Epithelial cell of esophagus (primary cell): ENCODE measurements around the gene UBN2.

ENCODE experiments used
- DNase-seq: peaks from one replicate; pipeline ENCODE4 v3.0.0; 2010; ENCODE audit warnings: low read depth
- H3K4me3 ChIP-seq: 2 replicates; pipeline ENCODE4 v1.5.1; 2011; ENCODE audit warnings: mild to moderate bottlenecking, low read length, control low read depth
- TF ChIP-seq, protein P1 (sequence below): IDR thresholded peaks from 2 replicates; pipeline ENCODE4 v1.5.1; 2011; ENCODE audit warnings: low read depth, mild to moderate bottlenecking, low read length, control low read depth, inconsistent platforms; ENCODE audit not compliant: insufficient read depth; ENCODE audit errors: missing control alignments

The UBN2 gene

DNA sequence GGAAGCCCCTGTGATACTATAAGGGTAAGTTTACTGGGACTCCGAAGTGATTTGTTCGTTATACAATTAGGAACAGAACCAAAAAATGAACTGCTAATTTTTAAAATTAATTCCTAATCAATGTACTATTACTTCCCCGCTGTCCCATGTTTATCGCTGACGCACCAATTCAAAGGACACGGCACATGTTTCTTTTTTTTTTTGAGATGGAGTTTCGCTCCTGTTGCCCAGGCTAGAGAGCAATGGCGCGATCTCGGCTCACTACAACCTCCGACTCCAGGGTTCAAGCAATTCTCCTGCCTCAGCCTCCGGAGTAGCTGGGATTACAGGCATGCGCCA is 108.6 kb downstream of the UBN2 start:
- peak overlapping the region; percentile 80 for H3K4me3 ChIP-seq
- TF ChIP-seq, protein P1, sequence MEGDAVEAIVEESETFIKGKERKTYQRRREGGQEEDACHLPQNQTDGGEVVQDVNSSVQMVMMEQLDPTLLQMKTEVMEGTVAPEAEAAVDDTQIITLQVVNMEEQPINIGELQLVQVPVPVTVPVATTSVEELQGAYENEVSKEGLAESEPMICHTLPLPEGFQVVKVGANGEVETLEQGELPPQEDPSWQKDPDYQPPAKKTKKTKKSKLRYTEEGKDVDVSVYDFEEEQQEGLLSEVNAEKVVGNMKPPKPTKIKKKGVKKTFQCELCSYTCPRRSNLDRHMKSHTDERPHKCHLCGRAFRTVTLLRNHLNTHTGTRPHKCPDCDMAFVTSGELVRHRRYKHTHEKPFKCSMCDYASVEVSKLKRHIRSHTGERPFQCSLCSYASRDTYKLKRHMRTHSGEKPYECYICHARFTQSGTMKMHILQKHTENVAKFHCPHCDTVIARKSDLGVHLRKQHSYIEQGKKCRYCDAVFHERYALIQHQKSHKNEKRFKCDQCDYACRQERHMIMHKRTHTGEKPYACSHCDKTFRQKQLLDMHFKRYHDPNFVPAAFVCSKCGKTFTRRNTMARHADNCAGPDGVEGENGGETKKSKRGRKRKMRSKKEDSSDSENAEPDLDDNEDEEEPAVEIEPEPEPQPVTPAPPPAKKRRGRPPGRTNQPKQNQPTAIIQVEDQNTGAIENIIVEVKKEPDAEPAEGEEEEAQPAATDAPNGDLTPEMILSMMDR, result no peak
- DNase-seq, result no peak

DNA sequence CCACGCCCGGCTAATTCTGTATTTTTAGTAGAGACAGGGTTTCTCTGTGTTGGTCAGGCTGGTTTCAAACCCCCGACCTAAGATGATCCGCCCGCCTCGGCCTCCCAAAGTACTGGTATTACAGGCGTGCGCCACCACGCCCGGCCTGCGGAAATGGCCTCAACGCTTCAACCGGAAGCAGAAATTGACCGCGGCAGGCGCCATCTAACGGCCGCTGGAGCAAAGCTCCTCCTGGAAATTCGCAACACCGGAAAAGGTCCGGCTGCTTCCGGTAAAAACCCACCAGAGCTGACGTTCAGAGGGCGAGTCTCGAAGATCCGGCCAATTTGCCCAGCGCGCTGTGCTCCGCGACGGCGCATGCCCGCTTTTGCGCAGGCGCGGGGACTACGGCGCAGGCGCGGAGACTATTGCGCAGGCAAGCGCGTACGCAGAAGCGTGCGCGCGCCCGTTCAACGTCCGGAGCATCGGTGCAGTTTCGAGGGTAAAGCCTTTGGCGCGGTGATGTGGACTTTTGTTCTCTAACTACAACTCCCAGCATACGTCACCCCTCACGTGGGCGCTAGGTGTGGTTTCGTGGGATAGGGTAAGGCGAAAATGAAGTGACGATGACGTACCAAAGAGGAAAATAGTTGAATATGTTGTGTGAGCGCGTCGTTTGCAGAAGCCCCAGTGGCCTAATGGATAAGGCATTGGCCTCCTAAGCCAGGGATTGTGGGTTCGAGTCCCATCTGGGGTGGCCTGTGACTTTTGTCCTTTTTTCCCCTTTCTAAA is 109.2 kb downstream of the UBN2 start:
- TF ChIP-seq, protein P1, result peak; percentile 64
- peak overlapping the region; percentile 80 for H3K4me3 ChIP-seq
- DNase-seq, result peak; percentile 99

DNA sequence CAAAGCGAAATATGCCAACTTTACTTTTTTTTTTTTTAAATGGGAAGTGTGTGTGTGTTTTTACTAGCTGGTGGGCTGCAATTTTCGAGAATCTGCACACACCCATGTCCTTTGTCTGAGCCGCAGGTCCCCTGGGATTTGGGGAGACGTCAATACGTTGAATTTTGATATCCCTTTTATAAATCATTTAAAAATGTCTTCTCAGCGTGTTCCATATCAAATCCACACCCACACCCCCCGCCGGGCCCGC is 109.7 kb downstream of the UBN2 start:
- DNase-seq, result no peak
- H3K4me3 ChIP-seq, result peak overlapping the region; percentile 80
- TF ChIP-seq, protein P1, result no peak

DNA sequence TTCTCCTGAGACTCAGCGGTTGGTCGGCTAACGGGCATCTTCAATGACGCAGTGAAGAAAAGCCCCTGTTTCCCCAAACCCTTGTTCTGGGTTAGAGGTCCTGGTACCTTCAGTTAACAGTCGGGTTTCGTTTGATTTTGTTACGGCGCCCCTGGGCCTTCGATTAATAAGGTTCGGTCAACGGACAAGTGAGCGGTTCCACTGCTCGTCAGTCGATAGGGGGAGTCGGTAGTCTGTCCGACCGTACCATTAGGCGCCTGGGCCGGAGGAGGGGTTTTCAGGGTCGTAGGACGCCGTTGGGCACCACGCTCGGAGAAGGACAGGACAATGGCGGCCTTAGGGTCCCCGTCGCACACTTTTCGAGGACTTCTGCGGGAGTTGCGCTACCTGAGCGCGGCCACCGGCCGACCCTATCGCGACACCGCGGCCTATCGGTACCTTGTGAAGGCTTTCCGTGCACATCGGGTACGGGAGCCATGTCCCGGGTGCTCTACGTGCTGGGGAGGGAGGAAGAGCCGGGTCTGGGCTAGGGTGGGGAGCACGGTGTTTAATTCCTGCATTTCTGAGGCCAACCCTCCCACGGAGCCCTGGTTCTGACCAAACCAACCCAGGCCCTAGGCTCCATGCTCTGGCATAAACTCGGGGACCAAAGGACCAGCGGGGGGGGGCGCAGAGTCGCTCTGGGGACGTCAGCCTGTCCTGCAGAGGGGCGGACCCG is 110.2 kb downstream of the UBN2 start, which contains the start of gene FMC1:
TSS of gene FMC1 (plus strand) at position 280 of the 718 bp plus-strand sequence. CDS start at position 328, 48 bp downstream.
- peak; percentile 91 for DNase-seq
- peak within 1 kb of the TSS; percentile 80 for H3K4me3 ChIP-seq
- TF ChIP-seq, protein P1, result peak; percentile 41

DNA sequence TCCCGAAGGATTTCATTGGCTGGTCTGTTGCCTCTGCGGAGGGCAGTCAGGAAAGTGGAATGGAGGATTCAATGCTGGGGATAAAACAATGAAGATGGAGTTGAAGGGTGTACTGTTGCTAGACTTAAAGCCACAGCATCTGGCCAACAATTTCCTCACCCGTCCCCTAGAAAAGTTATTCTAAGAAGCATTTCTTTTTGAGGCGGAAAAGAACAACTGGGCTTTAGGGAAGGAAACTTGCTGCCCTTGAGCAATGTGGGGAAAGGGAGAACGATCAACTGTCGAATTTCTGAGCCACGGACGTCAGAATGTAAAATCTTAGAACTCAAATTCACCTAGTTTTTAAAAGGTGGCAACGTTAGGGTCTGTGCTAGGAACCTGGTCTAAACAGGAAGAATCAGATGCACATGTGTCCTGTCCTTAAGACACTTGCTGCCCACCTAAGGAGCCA is 110.8 kb downstream of the UBN2 start:
- peak overlapping the region; percentile 80 for H3K4me3 ChIP-seq
- no peak for DNase-seq
- TF ChIP-seq, protein P1, result no peak

DNA sequence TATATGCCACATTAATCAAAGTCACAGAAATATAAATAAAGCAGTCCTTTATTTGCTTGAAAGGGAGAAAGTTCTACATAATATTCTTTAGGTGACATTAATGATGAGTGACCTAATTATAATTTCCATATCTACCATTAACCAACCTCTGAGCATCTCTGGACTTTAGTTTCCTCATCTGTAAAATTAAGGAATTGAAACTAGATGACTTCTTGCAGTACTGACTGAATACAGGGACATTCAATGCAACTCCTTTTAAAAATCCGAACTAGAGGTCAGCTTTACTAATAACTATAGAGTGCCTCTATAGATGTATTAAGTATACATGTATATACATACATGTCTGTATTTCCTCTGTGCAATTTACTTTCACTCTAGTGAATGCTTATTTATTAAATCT is 114.0 kb downstream of the UBN2 start:
- DNase-seq, result no peak
- no peak overlapping the region for H3K4me3 ChIP-seq
- TF ChIP-seq, protein P1, result no peak
